Heart left ventricle (tissue), 16 donors: ENCODE results near the gene MSANTD1. TPM values are rescaled to one million over a fixed set of nuclear protein-coding genes. Genes with fewer than 3 reads are reported as not detected.

Source experiments
- ATAC-seq, 4 donors: fragments of 200-7000 bp; cut with Tn5 transposase; one replicate each; pipeline ENCODE4 v1.9.1; 2020 to 2022; ENCODE audit warnings: moderate library complexity in 4 of 4, mild to moderate bottlenecking in 3 of 4, moderate number of reproducible peaks in 1 of 4
- DNase-seq, 5 donors: peaks; one replicate each; pipeline ENCODE4 v3.0.0-alpha.2; 2020
- H3K27ac ChIP-seq, 12 donors: fragments of 200-600 bp; sonication (generic) in 4 of 12; one replicate each; pipeline versions ENCODE4 v1.5.0 to v1.8.0; 2016 to 2022; ENCODE audit warnings: mild to moderate bottlenecking in 2 of 12
- H3K27me3 ChIP-seq, 9 donors: fragments of 200-600 bp; sonication (generic) in 2 of 9; one replicate each; pipeline versions ENCODE4 v1.5.1 to v1.8.0; 2016 to 2022; ENCODE audit warnings: mild to moderate bottlenecking in 3 of 9
- H3K36me3 ChIP-seq, 9 donors: fragments of 200-600 bp; sonication (generic) in 2 of 9; one replicate each; pipeline versions ENCODE4 v1.5.0 to v1.8.0; 2018 to 2022; ENCODE audit warnings: mild to moderate bottlenecking in 2 of 9
- H3K4me1 ChIP-seq, 12 donors: fragments of 200-600 bp; sonication (generic) in 4 of 12; one replicate each; pipeline versions ENCODE4 v1.5.0 to v1.8.0; 2016 to 2022; ENCODE audit warnings: mild to moderate bottlenecking in 3 of 12
- H3K4me3 ChIP-seq, 12 donors: fragments of 200-600 bp; sonication (generic) in 4 of 12; one replicate each; pipeline versions ENCODE4 v1.5.0 to v1.8.0; 2017 to 2022; ENCODE audit warnings: mild to moderate bottlenecking in 9 of 12, moderate library complexity in 4 of 12
- H3K9me3 ChIP-seq, 12 donors: fragments of 200-600 bp; sonication (generic) in 4 of 12; one replicate each; pipeline versions ENCODE4 v1.5.0 to v1.8.0; 2016 to 2022; ENCODE audit warnings: mild to moderate bottlenecking in 1 of 12
- POLR2A ChIP-seq, 2 donors: fragments of 450-650 bp; IDR thresholded peaks; one replicate each; pipeline ENCODE4 v1.6.1; 2017; ENCODE audit warnings: antibody characterized with exemption in 2 of 2, mild to moderate bottlenecking in 2 of 2, moderate library complexity in 2 of 2
- WGBS, 4 donors: extraction: QIAGEN DNeasy Blood & Tissue Kit in 2 of 4; methylation state at CpG; one replicate each; pipeline versions ENCODE4 v1.1.5 to v1.1.7; 2013 to 2018; 5-methylcytosine and 5-hydroxymethylcytosine counted together
- intact Hi-C, 10 donors: fragments of 100-400 bp; cut with DNase I; formaldehyde crosslinking; loops; one replicate each; pipeline versions ENCODE4 v1.11.1 to v1.14.2; 2022
- polyA plus RNA-seq, 2 donors: library from polyadenylated mRNA; stranded (reverse); fragments of 200-250 nt; gene quantifications; one replicate each; pipeline ENCODE4 v1.2.3, GENCODE V29; 2013
- total RNA-seq, 9 donors: library from RNA; depleted of rRNA in 2 of 9; stranded (reverse); fragments of >200 nt in 2 of 9; fragmentation: NEBNext Ultra II Directional in 3 of 9; extraction: Animal tissue kit (Norgen Biotek cat#: 25700) in 3 of 9; gene quantifications; one replicate each; pipeline versions ENCODE4 v1.1.0 to v1.2.4, GENCODE V29; 2016 to 2023
- TF ChIP-seq, protein P1 (sequence below), 12 donors: fragments of 200-600 bp; sonication (generic) in 4 of 12; IDR thresholded peaks; one replicate each; pipeline versions ENCODE4 v1.5.0 to v1.8.0; 2018 to 2022; ENCODE audit warnings: antibody characterized with exemption in 12 of 12, mild to moderate bottlenecking in 5 of 12
- donor health status: ischemic (EF 13 %, LVEDD 7.1; RV severe dilation, severe dysfunction).
- donor health status: healthy with polysubstance abuse.
- donor health status: DM: no; HTN: yes; CAD: no.
- donor health status: DM: no; HTN: no; CAD: no.
- donor health status: ischemic (EF 25% LVEDD 6.9; RV normal size, moderate dysfunction).
- donor health status: ischemic (EF 25% LVEDD 5.7; RV mildly dilated, moderate dysfunction).
- donor health status: healthy.
- donor health status: DM: yes; HTN: yes; CAD: no.
- donor health status: ischemic (EF 35%, LVEDD 5.7; RV mildly dilated, moderate dysfunction).
- donor health status: nonischemic (EF 11% LVEDD 7.7; RV severe dilation, severe dysfunction).
- donor health status: DM: yes; HTN: yes; CAD: no.
- donor health status: PGD.
- donor health status: ischemic (EF 29% LVEDD 5.4; RV normal size, mild dysfunction).
- donor health status: nonischemic (EF 23%, LVEDD 6.1; RV moderate dilation, normal function).

The MSANTD1 gene
- total and polyA plus RNA-seq, 11 donors: 0.30 to 0.93 (median 0.34) TPM; not detected in 2

DNA sequence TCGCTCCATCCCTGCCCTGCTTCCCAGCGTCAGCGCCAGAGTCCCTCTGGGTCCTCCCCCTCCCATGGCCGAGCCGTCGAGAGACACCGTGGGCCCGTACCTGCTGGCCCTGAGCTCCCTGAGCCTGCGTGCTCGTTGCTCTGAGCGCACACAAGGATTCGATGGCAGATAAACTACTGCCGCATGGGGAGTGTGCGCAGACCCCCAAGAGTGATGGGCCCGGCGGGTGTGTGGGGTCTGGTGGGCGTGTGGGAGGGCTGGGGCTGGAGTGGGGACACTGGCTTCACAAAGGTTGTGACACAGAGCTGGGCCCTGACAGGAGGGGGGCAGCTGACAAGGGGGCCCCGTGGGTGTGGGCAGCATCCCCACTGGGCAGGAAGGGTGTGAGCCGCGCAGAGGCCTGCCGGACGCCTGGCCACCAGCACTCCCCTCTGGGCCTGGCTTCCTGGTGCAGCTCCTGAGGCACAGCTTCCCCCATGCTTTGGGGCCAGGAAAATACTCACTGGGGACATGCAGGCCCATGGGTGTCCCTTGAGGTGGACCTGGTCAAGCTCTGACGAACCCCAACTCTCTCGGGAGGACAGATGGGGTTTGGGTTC, 39.1 kb downstream of the MSANTD1 start:
- DNase-seq (peak in 1 of 5 donors; percentile 48), ATAC-seq (peak in 1 of 4 donors; percentile 49)
- Histone ChIP-seq H3K36me3 (no peaks in the 10 kb centered on the region), H3K27me3 (peaks cover 0 to 7% (median 0%) of the 10 kb centered on the region in 9 donors), H3K9me3 (no peaks in the 10 kb centered on the region), H3K4me1 (peaks cover 0 to 40% (median 20%) of the 10 kb centered on the region in 12 donors), H3K27ac (peak overlapping the region in 4 of 12 donors; percentile 18 to 54 (median 34)), H3K4me3 (no peak overlapping the region)
- intact Hi-C loops: no loop called here
- 56 to 71% (median 66%) methylated on average over 16 to 24 of the region's 24 CpGs for WGBS, 4 donors
- TF ChIP-seq, protein P1, sequence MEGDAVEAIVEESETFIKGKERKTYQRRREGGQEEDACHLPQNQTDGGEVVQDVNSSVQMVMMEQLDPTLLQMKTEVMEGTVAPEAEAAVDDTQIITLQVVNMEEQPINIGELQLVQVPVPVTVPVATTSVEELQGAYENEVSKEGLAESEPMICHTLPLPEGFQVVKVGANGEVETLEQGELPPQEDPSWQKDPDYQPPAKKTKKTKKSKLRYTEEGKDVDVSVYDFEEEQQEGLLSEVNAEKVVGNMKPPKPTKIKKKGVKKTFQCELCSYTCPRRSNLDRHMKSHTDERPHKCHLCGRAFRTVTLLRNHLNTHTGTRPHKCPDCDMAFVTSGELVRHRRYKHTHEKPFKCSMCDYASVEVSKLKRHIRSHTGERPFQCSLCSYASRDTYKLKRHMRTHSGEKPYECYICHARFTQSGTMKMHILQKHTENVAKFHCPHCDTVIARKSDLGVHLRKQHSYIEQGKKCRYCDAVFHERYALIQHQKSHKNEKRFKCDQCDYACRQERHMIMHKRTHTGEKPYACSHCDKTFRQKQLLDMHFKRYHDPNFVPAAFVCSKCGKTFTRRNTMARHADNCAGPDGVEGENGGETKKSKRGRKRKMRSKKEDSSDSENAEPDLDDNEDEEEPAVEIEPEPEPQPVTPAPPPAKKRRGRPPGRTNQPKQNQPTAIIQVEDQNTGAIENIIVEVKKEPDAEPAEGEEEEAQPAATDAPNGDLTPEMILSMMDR (IDR thresholded peaks at IDR 0.05): no peak
- TF ChIP-seq POLR2A (IDR thresholded peaks at IDR 0.05): no peak

DNA sequence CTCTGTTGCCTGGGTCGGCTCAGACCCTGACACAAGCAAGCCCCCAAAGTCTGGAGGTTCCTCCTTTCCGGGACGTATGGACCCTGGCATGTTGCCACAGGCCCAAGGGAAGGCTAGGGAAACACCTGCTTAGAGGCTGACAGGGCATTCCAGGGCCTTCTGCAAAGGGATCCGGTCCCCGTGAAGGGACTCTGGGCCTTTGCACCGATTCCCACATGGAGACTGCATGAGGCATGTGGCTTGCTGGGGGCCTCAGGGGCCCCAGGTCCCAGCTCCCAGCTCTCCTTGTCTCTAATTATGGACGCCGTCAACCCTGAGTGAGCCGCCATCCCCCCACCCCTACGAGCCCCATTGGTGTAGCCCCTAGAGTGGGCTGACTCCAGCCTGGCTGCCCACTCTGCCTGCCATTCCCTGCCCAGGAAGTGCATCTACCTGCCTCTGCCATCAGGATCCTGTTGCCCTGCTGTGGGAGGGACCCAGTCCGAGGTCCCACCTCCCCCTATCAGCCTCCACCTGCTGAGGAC, 39.7 kb downstream of the MSANTD1 start:
- intact Hi-C loops: no loop called here
- ATAC-seq (no peak), DNase-seq (peak in 2 of 5 donors; percentile 35 to 55)
- no peak for TF ChIP-seq POLR2A (IDR thresholded peaks at IDR 0.05)
- TF ChIP-seq, protein P1 (IDR thresholded peaks at IDR 0.05): no peak
- H3K27ac ChIP-seq: peak overlapping the region in 4 of 12 donors; percentile 18 to 54 (median 34)
- no peaks in the 10 kb centered on the region for H3K36me3 ChIP-seq
- 49 to 77% (median 65%) methylated on average over 8 to 11 of the region's 11 CpGs for WGBS, 4 donors
- H3K4me3 ChIP-seq: no peak overlapping the region
- H3K9me3 ChIP-seq: no peaks in the 10 kb centered on the region
- H3K27me3 ChIP-seq: peaks cover 0 to 7% (median 0%) of the 10 kb centered on the region in 9 donors
- peaks cover 0 to 41% (median 21%) of the 10 kb centered on the region in 12 donors for H3K4me1 ChIP-seq

DNA sequence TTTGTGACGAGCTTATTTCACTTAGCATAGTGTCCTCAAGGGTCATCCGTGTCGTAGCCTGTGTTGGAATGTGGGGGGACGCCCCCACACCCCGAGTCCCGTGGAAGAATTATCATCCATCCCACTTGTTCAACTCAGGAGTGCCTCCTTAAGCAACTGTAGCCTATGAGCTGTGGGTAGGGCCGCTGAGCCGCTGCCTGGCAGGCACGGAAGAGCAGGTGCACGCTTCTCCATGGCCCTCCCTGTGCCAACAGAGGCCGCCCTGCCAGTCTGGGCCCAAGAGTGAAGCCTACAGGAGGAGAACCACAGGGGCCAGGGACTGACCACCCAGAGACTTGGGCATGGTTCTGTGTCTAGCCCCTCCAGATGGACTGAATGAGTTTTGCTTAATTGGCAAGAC, 41.5 kb downstream of the MSANTD1 start:
- H3K9me3 ChIP-seq: no peaks in the 10 kb centered on the region
- H3K4me1 ChIP-seq: peaks cover 0 to 47% (median 25%) of the 10 kb centered on the region in 12 donors
- H3K4me3 ChIP-seq: no peak overlapping the region
- intact Hi-C loops: no loop called here
- no peaks in the 10 kb centered on the region for H3K36me3 ChIP-seq
- H3K27me3 ChIP-seq: peaks cover 0 to 7% (median 0%) of the 10 kb centered on the region in 9 donors
- no peak for ATAC-seq
- TF ChIP-seq POLR2A (IDR thresholded peaks at IDR 0.05): no peak
- TF ChIP-seq, protein P1 (IDR thresholded peaks at IDR 0.05): no peak
- no peak overlapping the region for H3K27ac ChIP-seq
- DNase-seq: no peak
- WGBS, 4 donors: 94 to 97% (median 94%) methylated on average over 11 of the region's 11 CpGs

DNA sequence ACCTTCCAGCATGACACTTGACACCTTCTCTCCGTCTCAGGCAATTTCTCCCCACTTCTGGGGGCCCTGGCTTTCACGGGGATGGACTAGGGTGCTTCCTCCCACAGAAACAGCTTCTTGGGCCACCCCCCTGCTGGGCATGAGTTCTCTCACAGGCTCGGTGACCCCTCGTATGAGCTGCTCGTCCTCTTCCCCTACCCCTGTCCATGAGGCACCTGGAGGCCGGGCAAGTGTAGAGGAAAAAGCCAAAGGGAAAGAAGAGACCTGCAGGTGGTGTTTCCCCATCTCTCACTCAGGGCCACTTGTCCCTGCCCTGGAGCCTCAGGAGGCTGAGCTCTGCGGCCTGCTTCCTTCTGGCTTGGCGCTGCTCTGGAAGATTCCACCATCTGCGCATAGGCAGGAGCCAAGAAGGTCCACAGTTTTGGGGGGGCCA, 41.9 kb downstream of the MSANTD1 start:
- no peak for ATAC-seq
- H3K27ac ChIP-seq: peak overlapping the region in 2 of 12 donors; percentile 99
- no peak for TF ChIP-seq POLR2A (IDR thresholded peaks at IDR 0.05)
- TF ChIP-seq, protein P1 (IDR thresholded peaks at IDR 0.05): no peak
- H3K4me1 ChIP-seq: peaks cover 0 to 47% (median 24%) of the 10 kb centered on the region in 12 donors
- no peaks in the 10 kb centered on the region for H3K36me3 ChIP-seq
- intact Hi-C loops: no loop called here
- WGBS, 4 donors: 87 to 93% (median 92%) methylated on average over 9 of the region's 9 CpGs
- no peak for DNase-seq
- H3K4me3 ChIP-seq: peak overlapping the region in 1 of 12 donors; percentile 84
- H3K9me3 ChIP-seq: no peaks in the 10 kb centered on the region
- peaks cover 0 to 7% (median 0%) of the 10 kb centered on the region in 9 donors for H3K27me3 ChIP-seq
